OCI-LY7 (cell line): ENCODE data around the gene GGTA1. TPM values are rescaled to one million over a fixed set of nuclear protein-coding genes. Genes with fewer than 3 reads are reported as not detected.

Experiments
- BruUV-seq: library from RNA; stranded (reverse); fragments of 400-500 nt; replicated peaks from 2 replicates; lab custom pipeline; 2021; lab: Mats Ljungman, UMichigan
- CTCF ChIA-PET: fragments of 300-600 bp; sonication (Branson Sonifier 250); formaldehyde crosslinking; loops from one replicate; lab custom pipeline; 2022; ENCODE audit warnings: antibody characterized with exemption; ENCODE audit not compliant: unreplicated experiment; lab: Charles Lee
- POLR2A ChIA-PET: fragments of 300-600 bp; sonication (Branson Sonifier 250); formaldehyde crosslinking; loops from one replicate; lab custom pipeline; 2022; ENCODE audit warnings: antibody characterized with exemption; lab: Charles Lee
- DNase-seq: peaks from one replicate; pipeline ENCODE4 v3.0.0-alpha.2; 2015; ENCODE audit warnings: low spot score
- H2AFZ ChIP-seq: fragments of 200-600 bp; sonication (generic), shearing (Covaris generic); 2 replicates; pipeline ENCODE4 v1.6.1; 2014; ENCODE audit warnings: mild to moderate bottlenecking, antibody characterized with exemption, low read length, moderate library complexity
- H3K27ac ChIP-seq: fragments of 200-600 bp; sonication (generic); 2 replicates; pipeline ENCODE4 v1.5.1; 2014; ENCODE audit warnings: mixed run types, low read depth, mild to moderate bottlenecking, moderate library complexity, low read length, inconsistent platforms; ENCODE audit not compliant: poor library complexity, severe bottlenecking
- H3K36me3 ChIP-seq: fragments of 200-600 bp; sonication (generic); 2 replicates; pipeline ENCODE4 v1.6.1; 2014; ENCODE audit warnings: mild to moderate bottlenecking, antibody characterized with exemption, low read length, moderate library complexity, mixed read lengths; ENCODE audit not compliant: insufficient read depth
- H3K4me1 ChIP-seq: fragments of 200-600 bp; sonication (generic); 2 replicates; pipeline ENCODE4 v1.5.1; 2014; ENCODE audit warnings: mild to moderate bottlenecking, low read length; ENCODE audit not compliant: insufficient read depth, poor library complexity, severe bottlenecking
- H3K4me2 ChIP-seq: fragments of 200-600 bp; sonication (generic); 2 replicates; pipeline ENCODE4 v1.6.1; 2014; ENCODE audit warnings: mild to moderate bottlenecking, low read length
- H3K4me3 ChIP-seq: fragments of 200-600 bp; sonication (generic); 2 replicates; pipeline ENCODE4 v1.5.1; 2014; ENCODE audit warnings: mild to moderate bottlenecking, low read depth, low read length; ENCODE audit not compliant: poor library complexity, severe bottlenecking
- H3K79me2 ChIP-seq: fragments of 200-600 bp; sonication (generic); 2 replicates; pipeline ENCODE4 v1.6.1; 2016; ENCODE audit warnings: low read depth, mild to moderate bottlenecking, low read length, moderate library complexity, mixed read lengths; ENCODE audit not compliant: insufficient read depth
- H3K9me2 ChIP-seq: fragments of 200-600 bp; sonication (generic); 2 replicates; pipeline ENCODE4 v1.6.1; 2016; ENCODE audit warnings: mild to moderate bottlenecking, low read length, mixed read lengths; ENCODE audit not compliant: insufficient read depth
- H3K9me3 ChIP-seq: fragments of 200-600 bp; sonication (generic); 2 replicates; pipeline ENCODE4 v1.6.1; 2014; ENCODE audit warnings: mild to moderate bottlenecking, mixed run types, low read length, mixed read lengths
- H4K20me1 ChIP-seq: fragments of 200-600 bp; sonication (generic); 2 replicates; pipeline ENCODE4 v1.6.1; 2014; ENCODE audit warnings: mild to moderate bottlenecking, antibody characterized with exemption, low read length, moderate library complexity, mixed read lengths; ENCODE audit not compliant: insufficient read depth
- EZH2phosphoT487 ChIP-seq: fragments of 200-600 bp; sonication (generic); IDR thresholded peaks from 2 replicates; pipeline ENCODE4 v1.6.1; 2018; ENCODE audit warnings: low read depth, borderline replicate concordance, mild to moderate bottlenecking, mixed run types, antibody characterized with exemption, low read length, moderate library complexity, mixed read lengths
- intact Hi-C: fragments of 100-400 bp; cut with micrococcal nuclease; formaldehyde crosslinking; loops from one replicate; pipeline ENCODE4 v1.10.0; 2022; ENCODE audit not compliant: unreplicated experiment
- total RNA-seq, 2 experiments: library from RNA; depleted of rRNA in 1 of 2; stranded (reverse); fragments of >200 nt in 1 of 2; shearing (Covaris generic) in 1 of 2; gene quantifications; 2 replicates each; pipeline ENCODE4 v1.2.3, GENCODE V29; 2014 to 2022
- TF ChIP-seq, protein P1 (sequence below): fragments of 200-600 bp; sonication (generic); conservative IDR thresholded peaks from 2 replicates; pipeline ENCODE4 v1.5.1; 2014; ENCODE audit warnings: mild to moderate bottlenecking, antibody characterized with exemption, low read length, moderate library complexity, mixed read lengths

The GGTA1 gene
- total RNA-seq, 2 experiments from 2014 or later: not detected

GRCh38 chr9:121466142-121466541 lies 33.5 kb downstream of the GGTA1 start:
- intact Hi-C loops: no loop called here
- POLR2A ChIA-PET: no interaction called here
- TF ChIP-seq EZH2phosphoT487: no peak
- TF ChIP-seq, protein P1, sequence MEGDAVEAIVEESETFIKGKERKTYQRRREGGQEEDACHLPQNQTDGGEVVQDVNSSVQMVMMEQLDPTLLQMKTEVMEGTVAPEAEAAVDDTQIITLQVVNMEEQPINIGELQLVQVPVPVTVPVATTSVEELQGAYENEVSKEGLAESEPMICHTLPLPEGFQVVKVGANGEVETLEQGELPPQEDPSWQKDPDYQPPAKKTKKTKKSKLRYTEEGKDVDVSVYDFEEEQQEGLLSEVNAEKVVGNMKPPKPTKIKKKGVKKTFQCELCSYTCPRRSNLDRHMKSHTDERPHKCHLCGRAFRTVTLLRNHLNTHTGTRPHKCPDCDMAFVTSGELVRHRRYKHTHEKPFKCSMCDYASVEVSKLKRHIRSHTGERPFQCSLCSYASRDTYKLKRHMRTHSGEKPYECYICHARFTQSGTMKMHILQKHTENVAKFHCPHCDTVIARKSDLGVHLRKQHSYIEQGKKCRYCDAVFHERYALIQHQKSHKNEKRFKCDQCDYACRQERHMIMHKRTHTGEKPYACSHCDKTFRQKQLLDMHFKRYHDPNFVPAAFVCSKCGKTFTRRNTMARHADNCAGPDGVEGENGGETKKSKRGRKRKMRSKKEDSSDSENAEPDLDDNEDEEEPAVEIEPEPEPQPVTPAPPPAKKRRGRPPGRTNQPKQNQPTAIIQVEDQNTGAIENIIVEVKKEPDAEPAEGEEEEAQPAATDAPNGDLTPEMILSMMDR: no peak
- H2AFZ ChIP-seq: no peak overlapping the region
- BruUV-seq: no TSS peak
- H3K9me3 ChIP-seq: no peaks in the 10 kb centered on the region
- no peaks in the 10 kb centered on the region for H4K20me1 ChIP-seq
- H3K4me1 ChIP-seq: no peaks in the 10 kb centered on the region
- no peak overlapping the region for H3K27ac ChIP-seq
- H3K9me2 ChIP-seq: no peaks in the 10 kb centered on the region
- H3K36me3 ChIP-seq: no peaks in the 10 kb centered on the region
- H3K4me3 ChIP-seq: no peak overlapping the region
- CTCF ChIA-PET: no interaction called here
- no peak overlapping the region for H3K4me2 ChIP-seq
- H3K79me2 ChIP-seq: no peaks in the 10 kb centered on the region
- DNase-seq: no peak

GRCh38 chr9:121464968-121465367 lies 34.7 kb downstream of the GGTA1 start:
- H3K4me2 ChIP-seq: no peak overlapping the region
- H3K4me1 ChIP-seq: no peaks in the 10 kb centered on the region
- TF ChIP-seq, protein P1: no peak
- no peak for TF ChIP-seq EZH2phosphoT487
- H3K27ac ChIP-seq: no peak overlapping the region
- POLR2A ChIA-PET: interaction anchor here (0.7 kb wide), 1 partner anchor 20 kb away, joined by 3 read pairs; no protein-coding TSS in a partner anchor
- no peak overlapping the region for H3K4me3 ChIP-seq
- H3K9me2 ChIP-seq: no peaks in the 10 kb centered on the region
- intact Hi-C loops: no loop called here
- no peaks in the 10 kb centered on the region for H4K20me1 ChIP-seq
- no peaks in the 10 kb centered on the region for H3K79me2 ChIP-seq
- H3K9me3 ChIP-seq: no peaks in the 10 kb centered on the region
- no TSS peak for BruUV-seq
- H2AFZ ChIP-seq: no peak overlapping the region
- no peaks in the 10 kb centered on the region for H3K36me3 ChIP-seq
- CTCF ChIA-PET: no interaction called here
- DNase-seq: no peak

- no TSS peak for BruUV-seq
- peak; percentile 21 for DNase-seq
- POLR2A ChIA-PET: no interaction called here
- no peaks in the 10 kb centered on the region for H3K79me2 ChIP-seq
- H3K27ac ChIP-seq: no peak overlapping the region
- CTCF ChIA-PET: interaction anchor here (0.8 kb wide), 1 partner anchor 77 kb away, joined by 3 read pairs; no protein-coding TSS in a partner anchor
- TF ChIP-seq, protein P1: peak; percentile 85
- no peak for TF ChIP-seq EZH2phosphoT487
- H3K4me1 ChIP-seq: no peaks in the 10 kb centered on the region
- no peaks in the 10 kb centered on the region for H4K20me1 ChIP-seq
- no peak overlapping the region for H2AFZ ChIP-seq
- H3K9me2 ChIP-seq: no peaks in the 10 kb centered on the region
- intact Hi-C loops: no loop called here
- H3K4me3 ChIP-seq: no peak overlapping the region
- H3K36me3 ChIP-seq: no peaks in the 10 kb centered on the region
- H3K9me3 ChIP-seq: no peaks in the 10 kb centered on the region
- H3K4me2 ChIP-seq: no peak overlapping the region
Observed at GRCh38 chr9:121463026-121463807, 36.4 kb downstream of the GGTA1 start.
